Subcutaneous adipose tissue (tissue), 4 donors: Measurements from ENCODE around the gene UROC1. TPM values are rescaled to one million over a fixed set of nuclear protein-coding genes. Genes with fewer than 3 reads are reported as not detected.

Experiments used
- CTCF ChIP-seq: fragments of 450-650 bp; IDR thresholded peaks from one replicate; pipeline ENCODE4 v1.5.1; 2016; ENCODE audit warnings: low read depth, mild to moderate bottlenecking, control low read depth, antibody characterized with exemption, moderate library complexity
- total RNA-seq, 4 donors: library from RNA; depleted of rRNA; stranded (reverse); fragments of >200 nt; gene quantifications; one replicate each; pipeline ENCODE4 v1.1.0, GENCODE V29; 2016

Gene UROC1
- total RNA-seq, 4 donors from 2014 or later = not detected

GRCh38 chr3:126510308-126510910 lies 7.2 kb downstream of the UROC1 start:
- TF ChIP-seq CTCF = no peak

- no peak for TF ChIP-seq CTCF
Observed at GRCh38 chr3:126509597-126510307, 7.8 kb downstream of the UROC1 start.

DNA sequence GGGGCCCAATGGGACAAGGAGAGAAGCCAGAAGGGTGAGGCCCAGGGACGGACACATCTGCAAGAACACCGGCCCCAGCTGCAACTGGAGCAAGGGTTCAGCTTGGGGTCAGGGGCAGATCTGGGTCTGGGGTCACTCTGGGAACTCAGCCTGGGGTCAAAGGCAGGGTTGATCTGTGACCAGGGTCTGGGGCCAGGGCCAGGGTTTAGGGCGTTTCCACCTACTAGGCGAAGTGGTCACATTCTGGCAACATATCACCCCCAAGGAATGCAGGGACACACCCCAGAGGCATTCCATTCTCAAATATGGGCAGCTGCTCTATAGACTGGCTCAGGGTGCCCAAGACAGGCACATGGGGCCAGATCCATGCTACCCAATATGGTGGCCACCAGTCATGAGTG lies 9.0 kb downstream of the UROC1 start:
- TF ChIP-seq CTCF = no peak

DNA sequence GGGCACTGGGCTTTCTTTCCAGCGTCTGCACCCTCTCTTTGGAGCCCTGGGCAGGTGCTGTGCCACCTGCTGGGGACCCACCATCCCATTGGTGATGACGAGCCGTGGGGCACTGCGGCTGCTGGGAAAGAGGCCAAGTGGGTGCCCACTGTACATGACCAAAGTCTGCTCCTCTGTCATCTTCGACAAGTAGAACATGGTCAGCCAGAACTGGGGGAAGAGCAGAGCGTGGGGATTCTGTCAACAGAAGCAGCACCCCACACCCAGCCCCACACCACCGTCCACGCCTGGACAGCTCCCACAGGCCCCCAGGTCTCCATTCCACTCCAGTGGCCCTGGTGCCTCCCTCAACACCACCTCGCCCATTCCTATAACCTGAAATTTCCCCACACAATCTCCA lies 9.7 kb downstream of the UROC1 start:
- TF ChIP-seq CTCF = no peak

- TF ChIP-seq CTCF = no peak
Observed at GRCh38 chr3:126503701-126504100, 13.9 kb downstream of the UROC1 start.

GRCh38 chr3:126502656-126503055 lies 14.9 kb downstream of the UROC1 start:
- no peak for TF ChIP-seq CTCF

DNA sequence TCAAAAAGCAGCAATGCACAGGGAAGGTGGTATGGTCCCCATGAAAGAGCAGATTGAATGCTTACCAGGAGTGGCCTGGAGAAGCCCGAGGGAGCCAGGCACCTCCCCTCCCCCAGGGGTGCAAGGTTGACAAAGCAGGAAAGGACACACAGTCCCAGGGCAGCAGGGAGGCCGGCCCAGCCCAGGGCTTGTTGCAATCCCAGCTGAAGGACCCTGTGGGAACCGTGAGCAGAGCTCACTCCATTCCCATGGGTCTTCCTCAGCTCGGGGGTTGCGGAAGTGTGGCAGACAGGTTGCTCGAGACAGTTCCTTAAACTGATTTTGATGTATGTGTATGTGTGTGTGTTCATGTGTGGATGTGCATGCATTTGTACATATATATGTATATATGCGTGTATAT lies 15.8 kb downstream of the UROC1 start:
- no peak for TF ChIP-seq CTCF
